WTC11 (cell line): ENCODE results near the gene VCPKMT.

Experiments used
- CBFB ChIP-seq: sonication (generic); formaldehyde crosslinking; IDR thresholded peaks from 2 replicates; pipeline ENCODE4 v1.8.1; 2022; ENCODE audit warnings: mild to moderate bottlenecking, low read depth, missing genetic modification reagents
- IRF2 ChIP-seq: sonication (generic); formaldehyde crosslinking; IDR thresholded peaks from 2 replicates; pipeline ENCODE4 v1.8.0; 2022; ENCODE audit warnings: low read depth, missing genetic modification reagents, borderline replicate concordance
- KAT7 ChIP-seq: sonication (generic); formaldehyde crosslinking; IDR thresholded peaks from 2 replicates; pipeline ENCODE4 v1.8.1; 2023; ENCODE audit warnings: missing genetic modification reagents, mild to moderate bottlenecking, borderline replicate concordance
- TCF7 ChIP-seq: sonication (generic); formaldehyde crosslinking; IDR thresholded peaks from 2 replicates; pipeline ENCODE4 v1.8.0; 2022; ENCODE audit warnings: mild to moderate bottlenecking, low read depth, missing genetic modification reagents, moderate library complexity
- ZBTB21 ChIP-seq: sonication (generic); formaldehyde crosslinking; IDR thresholded peaks from 2 replicates; pipeline ENCODE4 v1.8.1; 2023; ENCODE audit warnings: mild to moderate bottlenecking, missing genetic modification reagents, borderline replicate concordance
- ZNF219 ChIP-seq: sonication (generic); formaldehyde crosslinking; IDR thresholded peaks from 2 replicates; pipeline ENCODE4 v1.8.0; 2023; ENCODE audit warnings: missing genetic modification reagents, mild to moderate bottlenecking, borderline replicate concordance
- ZNF396 ChIP-seq: fragments of 250-450 bp; sonication (Bioruptor Pico); IDR thresholded peaks from 2 replicates; pipeline ENCODE4 v1.8.0; 2021; ENCODE audit warnings: mild to moderate bottlenecking, moderate library complexity, borderline replicate concordance
- TF ChIP-seq, protein P1 (sequence below): sonication (generic); formaldehyde crosslinking; IDR thresholded peaks from 2 replicates; pipeline ENCODE4 v1.8.1; 2023; ENCODE audit warnings: mild to moderate bottlenecking, missing genetic modification reagents
- TF ChIP-seq, protein P2 (sequence below): fragments of 200-600 bp; IDR thresholded peaks from 2 replicates; pipeline ENCODE4 v1.8.0; 2022; ENCODE audit warnings: antibody characterized with exemption
- TF ChIP-seq, protein P3 (sequence below): sonication (generic); formaldehyde crosslinking; conservative IDR thresholded peaks from 2 replicates; pipeline ENCODE4 v1.8.1; 2022; ENCODE audit warnings: mild to moderate bottlenecking, missing genetic modification reagents
- TF ChIP-seq, protein P4 (sequence below): sonication (generic); formaldehyde crosslinking; IDR thresholded peaks from 2 replicates; pipeline ENCODE4 v1.8.1; 2023; ENCODE audit warnings: mild to moderate bottlenecking, missing genetic modification reagents, moderate library complexity
- TF ChIP-seq, protein P5 (sequence below): sonication (generic); formaldehyde crosslinking; IDR thresholded peaks from 2 replicates; pipeline ENCODE4 v1.8.0; 2022; ENCODE audit warnings: mild to moderate bottlenecking, missing genetic modification reagents
- TF ChIP-seq, protein P6 (sequence below): sonication (generic); formaldehyde crosslinking; IDR thresholded peaks from 2 replicates; pipeline ENCODE4 v1.8.1; 2022; ENCODE audit warnings: missing genetic modification reagents, borderline replicate concordance

DNA sequence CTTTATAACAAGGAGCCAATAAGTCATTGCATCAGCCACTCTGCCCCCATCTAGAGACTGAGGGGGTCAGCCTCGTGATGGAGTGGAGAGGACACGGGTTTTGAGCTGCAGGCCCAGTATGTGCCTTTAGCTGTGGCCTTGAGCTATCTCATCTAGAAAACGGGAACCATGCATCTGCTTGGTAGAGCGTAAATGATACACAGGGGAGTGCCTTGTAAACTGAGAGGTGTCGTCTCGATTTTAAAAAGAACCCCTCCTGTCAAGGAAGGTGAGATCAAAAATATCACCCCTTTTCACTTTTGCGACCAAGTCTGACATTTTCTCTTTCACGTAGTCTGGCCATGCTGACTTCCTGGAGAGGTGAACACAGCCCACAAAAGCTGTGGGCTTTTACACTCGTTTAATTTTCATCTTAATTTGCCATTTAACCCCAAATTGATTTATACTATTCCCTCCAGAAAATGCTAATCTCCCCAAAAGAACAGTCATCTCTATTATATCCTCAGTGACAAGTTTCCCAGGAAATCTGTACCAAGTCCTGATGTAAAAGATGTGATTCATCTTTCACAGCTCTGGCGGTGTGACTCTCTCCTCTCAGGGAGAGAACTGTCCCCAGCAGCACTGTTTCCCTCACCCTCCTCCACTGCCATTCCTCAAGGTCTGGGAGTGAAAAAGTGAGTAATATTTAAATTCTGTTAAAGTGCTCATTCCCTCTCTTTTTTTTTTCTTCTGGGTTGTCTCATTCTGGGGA is 30.6 kb downstream of the VCPKMT start:
- TF ChIP-seq, protein P1, sequence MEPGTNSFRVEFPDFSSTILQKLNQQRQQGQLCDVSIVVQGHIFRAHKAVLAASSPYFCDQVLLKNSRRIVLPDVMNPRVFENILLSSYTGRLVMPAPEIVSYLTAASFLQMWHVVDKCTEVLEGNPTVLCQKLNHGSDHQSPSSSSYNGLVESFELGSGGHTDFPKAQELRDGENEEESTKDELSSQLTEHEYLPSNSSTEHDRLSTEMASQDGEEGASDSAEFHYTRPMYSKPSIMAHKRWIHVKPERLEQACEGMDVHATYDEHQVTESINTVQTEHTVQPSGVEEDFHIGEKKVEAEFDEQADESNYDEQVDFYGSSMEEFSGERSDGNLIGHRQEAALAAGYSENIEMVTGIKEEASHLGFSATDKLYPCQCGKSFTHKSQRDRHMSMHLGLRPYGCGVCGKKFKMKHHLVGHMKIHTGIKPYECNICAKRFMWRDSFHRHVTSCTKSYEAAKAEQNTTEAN (CRISPR knock-in tag): no peak
- TF ChIP-seq ZNF219 (CRISPR knock-in tag) (no peak), CBFB (CRISPR knock-in tag) (no peak), ZBTB21 (CRISPR knock-in tag) (no peak), ZNF396 (CRISPR knock-in tag) (no peak), IRF2 (CRISPR knock-in tag) (no peak), KAT7 (no peak), TCF7 (no peak)
- TF ChIP-seq, protein P2, sequence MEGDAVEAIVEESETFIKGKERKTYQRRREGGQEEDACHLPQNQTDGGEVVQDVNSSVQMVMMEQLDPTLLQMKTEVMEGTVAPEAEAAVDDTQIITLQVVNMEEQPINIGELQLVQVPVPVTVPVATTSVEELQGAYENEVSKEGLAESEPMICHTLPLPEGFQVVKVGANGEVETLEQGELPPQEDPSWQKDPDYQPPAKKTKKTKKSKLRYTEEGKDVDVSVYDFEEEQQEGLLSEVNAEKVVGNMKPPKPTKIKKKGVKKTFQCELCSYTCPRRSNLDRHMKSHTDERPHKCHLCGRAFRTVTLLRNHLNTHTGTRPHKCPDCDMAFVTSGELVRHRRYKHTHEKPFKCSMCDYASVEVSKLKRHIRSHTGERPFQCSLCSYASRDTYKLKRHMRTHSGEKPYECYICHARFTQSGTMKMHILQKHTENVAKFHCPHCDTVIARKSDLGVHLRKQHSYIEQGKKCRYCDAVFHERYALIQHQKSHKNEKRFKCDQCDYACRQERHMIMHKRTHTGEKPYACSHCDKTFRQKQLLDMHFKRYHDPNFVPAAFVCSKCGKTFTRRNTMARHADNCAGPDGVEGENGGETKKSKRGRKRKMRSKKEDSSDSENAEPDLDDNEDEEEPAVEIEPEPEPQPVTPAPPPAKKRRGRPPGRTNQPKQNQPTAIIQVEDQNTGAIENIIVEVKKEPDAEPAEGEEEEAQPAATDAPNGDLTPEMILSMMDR: no peak
- TF ChIP-seq, protein P3, sequence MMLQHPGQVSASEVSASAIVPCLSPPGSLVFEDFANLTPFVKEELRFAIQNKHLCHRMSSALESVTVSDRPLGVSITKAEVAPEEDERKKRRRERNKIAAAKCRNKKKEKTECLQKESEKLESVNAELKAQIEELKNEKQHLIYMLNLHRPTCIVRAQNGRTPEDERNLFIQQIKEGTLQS (CRISPR knock-in tag): no peak
- TF ChIP-seq, protein P4, sequence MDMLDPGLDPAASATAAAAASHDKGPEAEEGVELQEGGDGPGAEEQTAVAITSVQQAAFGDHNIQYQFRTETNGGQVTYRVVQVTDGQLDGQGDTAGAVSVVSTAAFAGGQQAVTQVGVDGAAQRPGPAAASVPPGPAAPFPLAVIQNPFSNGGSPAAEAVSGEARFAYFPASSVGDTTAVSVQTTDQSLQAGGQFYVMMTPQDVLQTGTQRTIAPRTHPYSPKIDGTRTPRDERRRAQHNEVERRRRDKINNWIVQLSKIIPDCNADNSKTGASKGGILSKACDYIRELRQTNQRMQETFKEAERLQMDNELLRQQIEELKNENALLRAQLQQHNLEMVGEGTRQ (CRISPR knock-in tag): no peak
- TF ChIP-seq, protein P5, sequence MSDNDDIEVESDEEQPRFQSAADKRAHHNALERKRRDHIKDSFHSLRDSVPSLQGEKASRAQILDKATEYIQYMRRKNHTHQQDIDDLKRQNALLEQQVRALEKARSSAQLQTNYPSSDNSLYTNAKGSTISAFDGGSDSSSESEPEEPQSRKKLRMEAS (CRISPR knock-in tag): no peak
- TF ChIP-seq, protein P6, sequence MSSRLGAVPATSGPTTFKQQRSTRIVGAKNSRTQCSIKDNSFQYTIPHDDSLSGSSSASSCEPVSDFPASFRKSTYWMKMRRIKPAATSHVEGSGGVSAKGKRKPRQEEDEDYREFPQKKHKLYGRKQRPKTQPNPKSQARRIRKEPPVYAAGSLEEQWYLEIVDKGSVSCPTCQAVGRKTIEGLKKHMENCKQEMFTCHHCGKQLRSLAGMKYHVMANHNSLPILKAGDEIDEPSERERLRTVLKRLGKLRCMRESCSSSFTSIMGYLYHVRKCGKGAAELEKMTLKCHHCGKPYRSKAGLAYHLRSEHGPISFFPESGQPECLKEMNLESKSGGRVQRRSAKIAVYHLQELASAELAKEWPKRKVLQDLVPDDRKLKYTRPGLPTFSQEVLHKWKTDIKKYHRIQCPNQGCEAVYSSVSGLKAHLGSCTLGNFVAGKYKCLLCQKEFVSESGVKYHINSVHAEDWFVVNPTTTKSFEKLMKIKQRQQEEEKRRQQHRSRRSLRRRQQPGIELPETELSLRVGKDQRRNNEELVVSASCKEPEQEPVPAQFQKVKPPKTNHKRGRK (CRISPR knock-in tag): no peak
